ENCODE measurements around the gene CEP170. TPM values are rescaled to one million over a fixed set of nuclear protein-coding genes. Genes with fewer than 3 reads are reported as not detected.
"Not testable (repeated sequence)": the region's sequence is repeated elsewhere in the genome, so short reads cannot be mapped to it uniquely, and the experiment has no call there.

Gene CEP170
- total and polyA plus RNA-seq, 5 donors from 2014 or later, result 6.8 to 35.5 (median 9.0) TPM

GRCh38 chr1:243213045-243213787 lies 41.9 kb downstream of the CEP170 start:
- no peak for DNase-seq
- Mint-ChIP-seq H3K4me1 (peaks cover 0 to 6% (median under 1%) of the 10 kb centered on the region in 4 donors), H3K9me3 (no peaks in the 10 kb centered on the region), H3K4me3 (no peak overlapping the region), H3K36me3 (peaks cover 18% of the 10 kb centered on the region), H3K27ac (no peak overlapping the region), H3K27me3 (no peaks in the 10 kb centered on the region)
- Histone ChIP-seq H3K36me3 (ENCODE audit: control insufficient read depth, insufficient read depth, low read length) (peaks cover 6% of the 10 kb centered on the region), H3K4me3 (ENCODE audit: low read depth, low read length) (no peak overlapping the region), H3K27ac (ENCODE audit: insufficient read depth, low read length, poor library complexity, severe bottlenecking) (no peak overlapping the region), H3K4me1 (ENCODE audit: control insufficient read depth, insufficient read depth, low read length, poor library complexity, severe bottlenecking) (no peaks in the 10 kb centered on the region), H3K9me3 (ENCODE audit: control insufficient read depth in 2 of 2, low read length in 2 of 2) (no peaks in the 10 kb centered on the region), H3K27me3 (ENCODE audit: control insufficient read depth, insufficient read depth, low read length) (no peaks in the 10 kb centered on the region)
- no peak for ATAC-seq (ENCODE audit: low read depth in 2 of 2)

- H3K36me3 Mint-ChIP-seq; H3K9me3 Mint-ChIP-seq; H3K4me3 ChIP-seq (ENCODE audit: low read depth, low read length); H3K4me1 Mint-ChIP-seq; H3K4me1 ChIP-seq (ENCODE audit: control insufficient read depth, insufficient read depth, low read length, poor library complexity, severe bottlenecking); H3K27ac ChIP-seq (ENCODE audit: insufficient read depth, low read length, poor library complexity, severe bottlenecking); H3K27ac Mint-ChIP-seq; H3K27me3 Mint-ChIP-seq; H3K36me3 ChIP-seq (ENCODE audit: control insufficient read depth, insufficient read depth, low read length); H3K27me3 ChIP-seq (ENCODE audit: control insufficient read depth, insufficient read depth, low read length); DNase-seq; H3K4me3 Mint-ChIP-seq; ATAC-seq (ENCODE audit: low read depth in 2 of 2); H3K9me3 ChIP-seq (ENCODE audit: control insufficient read depth in 2 of 2, low read length in 2 of 2): not testable (repeated sequence)
Observed at GRCh38 chr1:243211984-243212383, 43.1 kb downstream of the CEP170 start.

- H3K36me3 Mint-ChIP-seq, result peaks cover 16% of the 10 kb centered on the region
- not testable (repeated sequence) for H3K27me3 ChIP-seq (ENCODE audit: control insufficient read depth, insufficient read depth, low read length); H3K4me1 Mint-ChIP-seq; H3K27me3 Mint-ChIP-seq; H3K27ac ChIP-seq (ENCODE audit: insufficient read depth, low read length, poor library complexity, severe bottlenecking); ATAC-seq (ENCODE audit: low read depth in 2 of 2); H3K4me3 Mint-ChIP-seq; H3K9me3 ChIP-seq (ENCODE audit: control insufficient read depth in 2 of 2, low read length in 2 of 2); H3K9me3 Mint-ChIP-seq; H3K36me3 ChIP-seq (ENCODE audit: control insufficient read depth, insufficient read depth, low read length); H3K27ac Mint-ChIP-seq; DNase-seq; H3K4me1 ChIP-seq (ENCODE audit: control insufficient read depth, insufficient read depth, low read length, poor library complexity, severe bottlenecking); H3K4me3 ChIP-seq (ENCODE audit: low read depth, low read length)
Observed at GRCh38 chr1:243205026-243205501, 50.0 kb downstream of the CEP170 start.

GRCh38 chr1:243204336-243204735 lies 50.7 kb downstream of the CEP170 start:
- not testable (repeated sequence) for H3K27me3 ChIP-seq (ENCODE audit: control insufficient read depth, insufficient read depth, low read length); H3K9me3 Mint-ChIP-seq; H3K4me1 ChIP-seq (ENCODE audit: control insufficient read depth, insufficient read depth, low read length, poor library complexity, severe bottlenecking); H3K4me3 Mint-ChIP-seq; H3K4me1 Mint-ChIP-seq; H3K27me3 Mint-ChIP-seq; H3K27ac ChIP-seq (ENCODE audit: insufficient read depth, low read length, poor library complexity, severe bottlenecking); H3K4me3 ChIP-seq (ENCODE audit: low read depth, low read length); H3K36me3 ChIP-seq (ENCODE audit: control insufficient read depth, insufficient read depth, low read length); H3K27ac Mint-ChIP-seq; DNase-seq; ATAC-seq (ENCODE audit: low read depth in 2 of 2); H3K9me3 ChIP-seq (ENCODE audit: control insufficient read depth in 2 of 2, low read length in 2 of 2)
- H3K36me3 Mint-ChIP-seq, result peaks cover 16% of the 10 kb centered on the region

GRCh38 chr1:243203196-243203595 lies 51.9 kb downstream of the CEP170 start:
- not testable (repeated sequence) for H3K4me3 ChIP-seq (ENCODE audit: low read depth, low read length); ATAC-seq (ENCODE audit: low read depth in 2 of 2)

GRCh38 chr1:243201316-243201715 lies 53.8 kb downstream of the CEP170 start:
- not testable (repeated sequence) for H3K4me3 Mint-ChIP-seq; H3K9me3 Mint-ChIP-seq; H3K4me1 ChIP-seq (ENCODE audit: control insufficient read depth, insufficient read depth, low read length, poor library complexity, severe bottlenecking); ATAC-seq (ENCODE audit: low read depth in 2 of 2); H3K27me3 ChIP-seq (ENCODE audit: control insufficient read depth, insufficient read depth, low read length); H3K27ac ChIP-seq (ENCODE audit: insufficient read depth, low read length, poor library complexity, severe bottlenecking); H3K36me3 ChIP-seq (ENCODE audit: control insufficient read depth, insufficient read depth, low read length); H3K27me3 Mint-ChIP-seq; H3K9me3 ChIP-seq (ENCODE audit: control insufficient read depth in 2 of 2, low read length in 2 of 2); H3K4me3 ChIP-seq (ENCODE audit: low read depth, low read length); H3K27ac Mint-ChIP-seq; H3K4me1 Mint-ChIP-seq; DNase-seq
- peaks cover 27% of the 10 kb centered on the region for H3K36me3 Mint-ChIP-seq

More at GRCh38 chr1:243203196-243203595, 51.9 kb downstream of the CEP170 start:
- H3K36me3 ChIP-seq (ENCODE audit: control insufficient read depth, insufficient read depth, low read length); DNase-seq; H3K4me3 Mint-ChIP-seq; H3K27ac Mint-ChIP-seq; H3K4me1 ChIP-seq (ENCODE audit: control insufficient read depth, insufficient read depth, low read length, poor library complexity, severe bottlenecking); H3K9me3 ChIP-seq (ENCODE audit: control insufficient read depth in 2 of 2, low read length in 2 of 2); H3K27ac ChIP-seq (ENCODE audit: insufficient read depth, low read length, poor library complexity, severe bottlenecking); H3K27me3 ChIP-seq (ENCODE audit: control insufficient read depth, insufficient read depth, low read length); H3K4me1 Mint-ChIP-seq; H3K9me3 Mint-ChIP-seq; H3K27me3 Mint-ChIP-seq: not testable (repeated sequence)
- peaks cover 17% of the 10 kb centered on the region for H3K36me3 Mint-ChIP-seq

- ATAC-seq (ENCODE audit: low read depth in 2 of 2); H3K27me3 ChIP-seq (ENCODE audit: control insufficient read depth, insufficient read depth, low read length); H3K4me1 Mint-ChIP-seq; H3K27ac Mint-ChIP-seq; DNase-seq; H3K36me3 ChIP-seq (ENCODE audit: control insufficient read depth, insufficient read depth, low read length); H3K27ac ChIP-seq (ENCODE audit: insufficient read depth, low read length, poor library complexity, severe bottlenecking); H3K9me3 ChIP-seq (ENCODE audit: control insufficient read depth in 2 of 2, low read length in 2 of 2); H3K9me3 Mint-ChIP-seq; H3K27me3 Mint-ChIP-seq; H3K4me1 ChIP-seq (ENCODE audit: control insufficient read depth, insufficient read depth, low read length, poor library complexity, severe bottlenecking); H3K4me3 ChIP-seq (ENCODE audit: low read depth, low read length); H3K4me3 Mint-ChIP-seq: not testable (repeated sequence)
- H3K36me3 Mint-ChIP-seq, result peaks cover 19% of the 10 kb centered on the region
Observed at GRCh38 chr1:243197524-243197923, 57.6 kb downstream of the CEP170 start.

GRCh38 chr1:243193330-243193729 lies 61.8 kb downstream of the CEP170 start:
- not testable (repeated sequence) for DNase-seq; H3K9me3 Mint-ChIP-seq; H3K4me1 ChIP-seq (ENCODE audit: control insufficient read depth, insufficient read depth, low read length, poor library complexity, severe bottlenecking); H3K27me3 ChIP-seq (ENCODE audit: control insufficient read depth, insufficient read depth, low read length); H3K27ac ChIP-seq (ENCODE audit: insufficient read depth, low read length, poor library complexity, severe bottlenecking); H3K4me3 ChIP-seq (ENCODE audit: low read depth, low read length); H3K4me1 Mint-ChIP-seq; H3K9me3 ChIP-seq (ENCODE audit: control insufficient read depth in 2 of 2, low read length in 2 of 2); H3K27me3 Mint-ChIP-seq; H3K4me3 Mint-ChIP-seq; H3K36me3 ChIP-seq (ENCODE audit: control insufficient read depth, insufficient read depth, low read length); ATAC-seq (ENCODE audit: low read depth in 2 of 2); H3K27ac Mint-ChIP-seq
- peaks cover 22% of the 10 kb centered on the region for H3K36me3 Mint-ChIP-seq

Data from CD4-positive, CD25-positive, alpha-beta regulatory T cell (primary cell).